Femur (tissue), 1 donor: Measurements from ENCODE around the gene OTUD5.

ENCODE experiments used
- DNase-seq: peaks from one replicate; pipeline ENCODE4 v3.0.0-alpha.2; 2017

The OTUD5 gene

DNA sequence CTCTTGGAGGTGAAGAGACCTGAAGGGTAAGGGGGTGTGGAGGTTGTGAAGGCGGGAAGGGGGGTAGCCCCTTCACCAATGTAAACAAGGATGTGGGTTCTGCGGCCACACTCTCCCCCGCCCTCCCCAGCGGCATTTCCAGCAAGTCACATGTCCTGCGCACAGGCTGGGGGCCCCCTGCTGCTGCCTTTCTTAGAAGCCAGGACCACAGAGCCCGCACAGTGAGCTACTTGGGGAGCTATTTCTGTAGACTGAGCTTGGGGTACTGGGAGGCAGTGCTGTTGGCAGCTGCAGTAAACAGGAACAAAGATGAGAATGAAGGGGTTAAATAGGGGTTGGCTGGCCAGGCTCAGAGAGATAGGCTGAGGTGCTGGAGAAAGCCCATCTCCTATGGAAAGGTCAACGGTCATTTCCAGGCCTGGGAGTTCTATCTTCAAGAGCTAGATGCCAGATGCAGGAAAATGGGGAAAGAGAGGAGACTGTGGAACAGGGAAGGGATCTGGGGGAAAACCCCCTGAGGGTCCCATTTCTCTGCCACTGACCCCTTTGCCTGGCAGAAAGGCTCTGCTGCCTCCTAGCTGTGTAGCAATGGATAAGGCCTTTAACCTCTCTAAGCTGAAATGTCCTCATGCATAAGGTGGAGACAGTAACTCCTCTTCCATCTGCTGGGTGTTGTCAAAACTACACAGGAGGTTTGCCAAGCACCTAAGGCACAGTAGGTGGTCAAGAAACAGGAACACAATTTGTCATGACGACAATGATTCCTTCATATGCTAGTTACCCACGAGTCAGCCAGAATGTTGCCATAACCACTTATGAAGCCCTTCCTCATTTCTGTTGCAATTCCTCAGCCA, 20.1 kb downstream of the OTUD5 start:
- DNase-seq: peak; percentile 65

- no peak for DNase-seq
These were observed 20.9 kb downstream of the OTUD5 start for GRCh38 chrX:48936429-48937053.

DNA sequence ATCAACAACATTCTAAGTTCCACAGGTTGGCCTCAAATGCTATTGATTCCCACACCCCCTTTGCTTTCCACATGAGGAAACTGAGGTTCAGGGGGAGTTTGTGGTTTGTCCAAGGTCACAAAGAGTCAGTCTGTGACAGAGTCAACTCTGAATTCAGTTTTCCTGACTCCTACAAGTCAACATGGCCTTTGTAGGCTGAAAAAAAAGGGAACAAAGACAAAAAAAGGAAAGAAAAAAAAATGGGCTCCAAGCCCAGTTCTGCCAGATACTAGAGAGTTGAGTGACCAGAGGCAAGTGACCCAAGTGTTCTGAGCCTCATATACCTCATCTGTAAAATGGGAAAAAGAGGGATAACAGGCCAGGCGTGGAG, 22.1 kb downstream of the OTUD5 start:
- DNase-seq: no peak

GRCh38 chrX:48934581-48935300, 22.7 kb downstream of the OTUD5 start:
- DNase-seq: no peak

DNA sequence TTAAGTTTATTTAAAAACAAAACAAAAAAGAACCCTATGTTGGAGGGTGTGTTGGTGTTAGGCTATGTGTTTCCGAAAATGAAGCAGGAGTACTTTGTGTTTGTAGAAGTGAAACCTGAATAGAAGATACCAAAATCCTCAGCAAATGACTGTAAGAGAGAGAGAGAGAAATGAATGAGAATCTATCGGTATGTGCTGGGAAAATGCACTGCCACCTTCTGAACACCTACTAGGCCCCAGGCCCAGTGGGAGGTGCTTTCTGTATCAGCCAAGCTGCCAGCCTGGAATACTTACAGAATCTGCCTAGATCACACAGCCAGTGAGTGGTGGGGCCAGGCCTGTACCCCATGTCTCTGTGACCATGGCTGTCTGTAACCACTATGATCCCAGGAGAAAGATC, 23.6 kb downstream of the OTUD5 start:
- no peak for DNase-seq

DNA sequence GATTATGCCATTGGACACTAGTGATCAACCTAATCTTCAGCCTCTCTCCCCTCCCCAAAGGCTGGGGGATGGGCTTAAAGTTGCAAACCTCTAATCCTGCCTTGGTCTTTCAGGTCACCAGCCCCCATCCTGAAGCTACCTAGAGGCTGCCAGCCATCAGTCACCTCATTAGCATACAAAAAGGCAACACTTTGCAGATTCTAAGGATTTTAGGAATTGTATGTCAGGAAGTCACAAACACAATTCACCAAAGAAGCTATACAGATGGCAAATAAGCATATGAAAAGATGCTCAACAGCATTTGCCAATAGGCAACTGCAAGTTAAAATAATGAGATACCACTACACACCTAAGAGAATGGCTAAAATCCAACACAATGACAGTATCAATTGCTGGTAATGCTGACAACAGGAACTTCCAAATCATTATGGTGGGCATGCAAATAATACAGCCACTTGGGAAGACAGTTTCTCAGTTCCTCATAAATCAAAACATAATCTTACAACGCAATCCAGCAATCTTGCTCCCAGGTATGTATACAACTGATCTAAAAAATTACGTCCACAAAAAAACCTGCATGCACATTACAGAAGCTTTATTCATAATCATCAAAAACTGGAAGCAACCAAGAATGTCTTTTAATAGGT, 29.5 kb downstream of the OTUD5 start:
- DNase-seq: no peak

GRCh38 chrX:48927123-48927522, 30.3 kb downstream of the OTUD5 start:
- no peak for DNase-seq

- DNase-seq: no peak
These were observed 33.1 kb downstream of the OTUD5 start for GRCh38 chrX:48924270-48924669.

GRCh38 chrX:48923771-48924170, 33.6 kb downstream of the OTUD5 start:
- no peak for DNase-seq

DNA sequence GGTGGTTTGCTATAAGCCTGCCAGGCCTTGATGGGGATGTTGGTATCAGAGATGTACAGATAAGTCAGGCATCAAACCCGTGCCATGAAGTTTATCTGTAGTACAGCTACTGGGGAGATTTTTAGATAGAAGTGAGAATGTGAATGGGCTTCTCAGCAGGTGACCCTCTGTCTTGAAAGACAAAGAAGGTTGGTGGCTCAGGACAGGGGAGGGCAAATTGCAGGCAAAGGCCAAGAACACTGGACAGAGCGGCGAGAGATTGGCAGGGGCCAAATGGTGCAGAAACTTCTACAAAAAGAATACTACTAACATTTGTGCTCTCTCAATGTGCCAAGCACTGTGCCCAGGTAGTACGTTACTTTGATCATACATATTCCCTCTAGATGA, 36.7 kb downstream of the OTUD5 start:
- no peak for DNase-seq

DNA sequence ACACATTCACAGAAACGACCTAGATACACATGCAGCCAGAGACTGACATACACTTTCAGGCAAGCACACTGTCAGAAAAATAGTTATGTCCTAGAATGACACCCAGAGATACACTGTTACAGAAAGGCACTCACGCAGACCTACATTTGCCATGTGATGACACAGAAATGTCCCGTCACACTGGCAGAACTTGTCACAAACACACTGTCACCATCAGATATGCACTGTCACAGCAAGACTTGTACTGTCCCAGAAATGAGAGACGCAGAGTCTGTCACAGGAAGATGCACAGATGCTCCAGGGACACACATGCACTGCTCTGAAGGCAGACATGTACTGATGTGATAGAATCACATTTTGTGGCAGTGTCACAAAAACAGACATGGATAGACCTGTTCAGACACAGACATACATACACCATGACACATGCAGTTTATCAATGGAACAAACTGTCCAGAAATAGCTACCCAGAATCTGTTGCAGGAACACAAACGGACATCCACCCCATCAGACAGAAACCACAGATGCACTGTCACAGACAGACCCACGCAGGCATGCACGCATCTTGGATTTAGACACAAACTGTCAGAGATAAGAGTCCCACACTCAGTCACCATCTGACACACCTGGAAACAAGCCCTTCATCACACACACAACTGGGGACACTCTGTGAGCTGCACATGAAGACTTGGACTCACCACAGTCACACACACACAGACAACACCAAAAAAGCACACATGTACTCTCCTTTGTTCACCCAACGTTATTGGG, 37.3 kb downstream of the OTUD5 start:
- no peak for DNase-seq

DNA sequence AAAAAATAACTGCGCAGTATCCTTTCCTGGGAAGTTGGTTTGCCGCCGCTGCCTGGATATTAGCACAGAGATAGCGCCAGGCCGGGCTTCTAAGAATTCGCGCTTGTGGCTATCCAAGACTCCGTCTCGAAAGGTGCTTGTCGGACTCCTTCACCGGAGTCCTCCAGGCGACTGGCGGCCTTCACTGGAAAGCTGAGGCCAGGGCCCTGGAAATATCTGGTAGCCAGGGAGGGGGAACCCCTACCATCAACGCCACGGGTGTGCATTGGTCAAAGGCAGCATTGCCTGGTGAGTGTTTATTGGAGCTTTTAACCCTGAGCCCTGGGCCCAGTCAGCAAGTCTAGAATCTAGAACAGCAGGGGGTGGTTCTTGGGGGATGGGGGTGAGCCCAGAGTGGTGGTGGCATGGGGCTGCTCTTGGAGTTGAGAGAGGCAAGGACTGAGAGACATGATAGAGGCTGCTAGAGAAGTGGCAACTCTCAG, 38.0 kb downstream of the OTUD5 start:
- DNase-seq: no peak

DNA sequence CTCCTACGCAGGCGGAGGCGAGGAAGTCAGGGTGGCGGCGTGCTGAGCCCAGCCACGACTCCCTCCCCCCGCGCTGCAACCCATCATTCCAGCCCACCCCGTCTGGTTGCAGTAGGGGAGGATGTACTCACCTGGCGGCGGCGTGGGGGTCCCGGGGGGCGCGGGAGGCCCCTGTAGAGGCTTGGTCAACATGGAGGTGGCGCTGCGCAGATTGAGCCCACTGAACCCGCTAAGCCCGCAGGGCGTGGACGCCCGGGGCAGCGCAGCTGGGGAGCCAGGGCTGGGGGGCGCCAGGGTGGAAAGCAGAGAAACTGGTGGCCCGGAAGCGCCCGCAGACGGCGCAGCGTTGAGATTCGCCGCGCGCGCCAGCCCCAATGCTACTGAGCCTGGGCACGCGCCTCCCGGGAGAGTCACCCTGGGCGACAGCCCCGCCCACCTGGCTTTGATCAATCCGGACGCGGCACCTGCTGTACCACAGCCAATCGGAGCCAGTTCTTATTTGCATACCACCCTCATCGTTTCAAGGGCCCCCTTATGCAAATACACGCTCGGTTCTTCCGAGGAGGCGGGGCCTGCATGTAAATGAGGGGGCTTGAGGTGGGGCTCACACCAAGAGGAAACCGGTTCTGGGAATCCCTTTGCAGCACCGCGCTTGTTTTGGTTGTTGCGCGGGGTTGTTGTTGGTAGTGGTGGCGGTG, 38.6 kb downstream of the OTUD5 start, which contains the start of gene PIM2:
Gene PIM2 (minus strand): TSS at position 382 of the 698 bp plus-strand sequence. CDS start 190 bp downstream, at position 192.
- DNase-seq: peak; percentile 89

DNA sequence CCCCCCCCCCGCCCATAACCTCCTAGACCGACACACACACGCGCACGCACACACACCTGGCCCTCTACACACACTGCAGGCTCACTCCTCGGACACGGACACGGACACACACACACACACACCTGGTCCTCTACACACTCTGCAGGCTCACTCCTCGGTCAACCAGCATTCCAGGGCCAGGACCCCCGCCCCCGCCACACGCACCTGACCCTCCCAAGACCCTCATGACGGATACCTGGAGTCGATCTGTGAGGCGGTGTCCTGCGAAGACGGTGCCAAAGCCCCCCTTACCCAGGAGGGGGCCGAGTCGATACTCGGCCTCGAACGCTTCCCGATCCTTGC, 39.1 kb downstream of the OTUD5 start:
- no peak for DNase-seq

DNA sequence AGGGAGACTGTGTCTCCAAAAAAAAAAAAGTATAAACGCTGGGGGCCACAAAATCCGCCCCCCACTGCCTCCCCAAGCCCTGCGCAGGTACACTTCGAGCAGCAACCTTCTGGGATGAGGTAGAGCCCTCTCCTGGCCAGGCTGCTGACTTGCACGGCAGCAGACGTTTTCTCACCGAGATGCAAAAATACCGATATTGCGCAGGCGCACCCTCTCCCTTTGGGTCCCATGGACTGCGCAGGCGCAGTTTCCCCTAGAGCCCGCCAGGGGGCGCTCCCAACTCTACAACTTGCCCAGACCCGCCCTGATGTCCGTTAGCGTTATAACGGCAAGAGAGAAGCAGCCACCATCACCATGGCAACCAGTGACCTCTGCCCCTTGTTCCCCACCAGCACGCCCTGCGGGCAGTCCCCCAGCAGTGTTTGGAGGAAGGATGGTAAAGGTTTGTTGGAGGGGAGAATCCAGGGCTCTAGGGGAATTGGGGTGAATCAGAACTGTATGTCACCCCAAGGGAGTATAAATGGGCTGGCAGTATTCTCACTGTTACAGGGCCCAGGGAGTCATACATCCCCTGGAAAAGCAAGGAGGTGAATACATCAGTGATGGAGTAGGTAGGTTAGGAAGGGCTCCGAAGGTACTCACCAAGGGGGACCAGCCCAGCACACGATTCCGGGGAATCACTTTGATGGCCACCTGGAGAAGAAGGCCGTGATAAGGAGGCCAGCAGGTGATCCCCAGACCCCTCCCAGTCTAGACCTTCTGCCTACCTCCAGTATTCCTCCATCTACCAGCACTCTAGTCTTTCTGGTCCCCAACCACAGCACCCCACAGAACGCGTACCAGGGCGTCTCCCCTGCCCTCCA, 40.0 kb downstream of the OTUD5 start:
- DNase-seq: peak; percentile 93

GRCh38 chrX:48914593-48915493, 42.6 kb downstream of the OTUD5 start:
- no peak for DNase-seq

DNA sequence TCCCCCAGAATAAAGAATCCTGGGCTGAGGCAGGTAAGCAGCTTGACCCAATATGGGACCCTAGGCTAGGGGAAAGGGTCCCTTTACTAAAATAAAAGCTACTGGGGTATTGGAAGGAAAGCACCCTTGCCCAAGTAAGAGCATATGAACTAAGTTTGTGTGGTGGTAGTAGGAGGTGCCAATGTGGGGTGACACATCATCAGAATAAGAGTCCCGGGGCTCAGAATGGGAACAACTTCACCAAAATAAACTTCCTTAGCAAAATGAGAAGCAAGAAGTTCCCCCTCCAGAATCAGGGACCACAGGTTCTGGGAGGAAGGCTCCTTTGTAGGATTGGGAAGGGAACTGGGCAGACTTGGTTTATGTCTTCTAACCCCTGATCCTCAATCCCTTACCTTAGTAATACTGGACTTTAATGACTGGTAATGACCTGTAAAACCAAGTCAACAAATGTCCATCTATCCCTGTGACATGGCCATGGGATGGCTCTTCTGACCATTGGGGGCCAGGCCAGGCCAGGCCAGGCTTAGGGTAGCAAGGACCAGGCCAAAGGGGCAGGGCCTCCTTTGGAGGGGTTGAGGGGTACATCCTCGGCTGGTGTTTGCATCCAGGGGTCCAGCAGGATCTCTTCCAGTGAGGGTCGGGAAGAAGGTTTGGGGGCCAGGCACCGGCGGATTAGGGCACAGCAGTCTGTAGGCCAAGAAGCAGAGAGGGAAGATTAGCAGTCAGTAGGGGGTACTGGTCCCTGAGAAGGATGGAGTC, 43.6 kb downstream of the OTUD5 start:
- no peak for DNase-seq

DNA sequence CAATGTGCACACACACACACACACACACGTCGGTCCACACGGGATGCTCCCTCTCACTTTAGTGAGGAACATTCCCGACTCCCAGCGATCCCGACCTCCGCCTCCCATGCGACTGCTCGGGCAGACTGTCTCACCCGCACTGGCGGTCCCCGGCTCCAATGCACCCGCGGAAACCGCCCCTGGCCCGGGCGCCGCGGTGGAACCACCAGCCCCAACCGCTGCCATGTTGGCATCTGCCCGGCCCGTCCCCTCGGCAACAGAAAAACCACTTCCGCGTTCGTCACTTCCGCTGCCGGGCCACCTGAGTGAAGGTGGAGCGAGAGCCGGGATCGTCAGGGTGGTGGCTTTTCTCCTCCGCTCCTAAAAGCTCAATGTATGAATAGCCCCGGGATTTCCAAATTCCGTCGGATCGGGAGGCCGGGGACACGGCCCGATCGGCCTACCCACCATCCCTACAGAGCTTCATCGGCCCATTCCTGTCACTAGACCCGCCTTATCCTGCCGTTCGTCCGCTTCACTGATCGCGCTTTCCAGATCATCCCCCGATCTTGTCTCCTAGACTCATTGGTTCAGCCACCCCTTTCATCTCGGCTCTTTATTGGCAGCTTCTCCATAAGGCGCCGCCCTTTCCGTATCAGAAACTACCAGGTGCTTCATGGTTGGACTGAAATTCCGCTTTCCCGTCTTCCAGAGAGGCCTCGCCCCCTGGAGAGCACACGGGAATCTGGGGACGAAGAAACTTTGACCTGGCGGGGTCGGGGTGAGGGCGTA, 45.8 kb downstream of the OTUD5 start, which contains the start of gene SLC35A2:
Gene SLC35A2 (minus strand): TSS at position 235 of the 771 bp plus-strand sequence. CDS start 10 bp downstream, at position 225.
- peak; percentile 90 for DNase-seq
